Stimulated activated CD4-positive, alpha-beta T cell treated with anti-CD3 and anti-CD28 coated beads, Interleukin-15, amount 100 ng/mL, for 1 hour (primary cell): ENCODE data around the gene MLLT3.

Experiments used
- DNase-seq, 2 donors: peaks; one replicate each; pipeline ENCODE4 v3.0.0-alpha.2; 2020; ENCODE audit warnings: low read depth in 1 of 2, low spot score in 1 of 2

The MLLT3 gene

DNA sequence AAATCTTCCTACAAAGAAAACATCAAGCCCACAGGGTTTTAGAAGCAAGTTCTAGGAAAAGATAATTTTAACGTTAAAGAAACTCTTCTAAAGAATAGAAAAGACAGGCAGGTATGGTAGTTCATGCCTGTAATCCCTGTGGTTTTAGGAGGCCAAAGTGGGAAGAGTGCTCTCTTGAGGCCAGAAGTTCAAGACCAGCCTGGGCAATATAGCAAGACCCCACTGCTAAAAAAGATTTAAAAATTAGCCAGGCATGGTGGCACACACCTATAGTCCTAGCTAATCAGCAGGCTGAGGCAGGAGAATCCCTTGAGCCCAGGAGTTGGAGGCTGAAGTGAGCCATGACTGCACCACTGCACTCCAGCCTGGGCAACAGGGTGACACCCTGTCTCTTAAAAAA is 193.3 kb downstream of the MLLT3 start:
- no peak for DNase-seq

GRCh38 chr9:20427359-20427758 is 194.9 kb downstream of the MLLT3 start:
- DNase-seq = no peak

DNA sequence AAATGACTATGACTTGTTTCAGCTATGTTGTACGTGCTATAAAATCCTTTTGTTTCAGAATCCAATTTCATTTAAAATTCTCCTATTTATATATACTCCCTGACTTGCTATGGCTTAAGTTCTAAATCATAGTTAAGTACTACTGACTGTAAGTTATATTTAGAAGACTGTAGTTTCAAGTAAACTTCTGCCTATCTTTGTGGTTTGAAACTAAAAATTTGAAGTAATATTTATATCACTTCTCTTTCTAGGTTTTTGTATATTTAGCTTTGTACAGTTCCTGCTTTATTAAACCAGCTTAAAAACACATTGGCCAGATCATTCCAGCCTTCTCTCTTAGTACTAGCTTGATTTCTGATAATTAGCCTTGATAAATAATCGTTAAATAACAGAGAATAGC is 196.3 kb downstream of the MLLT3 start:
- DNase-seq = no peak

DNA sequence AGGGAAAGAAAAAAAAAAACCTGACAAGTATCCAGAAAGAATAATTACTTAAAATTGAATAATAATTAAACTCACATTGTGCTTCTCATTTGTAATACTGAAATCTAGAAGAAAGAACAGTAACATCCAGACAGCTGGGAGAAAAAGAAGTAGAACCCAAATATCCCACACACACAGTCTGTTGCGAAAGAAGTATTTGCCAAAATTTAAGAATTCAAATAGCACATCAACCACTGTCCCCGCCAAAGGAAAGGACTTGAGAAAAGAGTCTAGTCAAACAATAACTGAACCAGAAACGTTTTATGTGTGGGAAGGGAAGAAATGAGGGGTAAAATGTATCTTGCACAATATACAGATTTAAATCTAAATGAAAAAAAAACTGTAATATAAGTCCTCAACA is 202.8 kb downstream of the MLLT3 start:
- DNase-seq = no peak

DNA sequence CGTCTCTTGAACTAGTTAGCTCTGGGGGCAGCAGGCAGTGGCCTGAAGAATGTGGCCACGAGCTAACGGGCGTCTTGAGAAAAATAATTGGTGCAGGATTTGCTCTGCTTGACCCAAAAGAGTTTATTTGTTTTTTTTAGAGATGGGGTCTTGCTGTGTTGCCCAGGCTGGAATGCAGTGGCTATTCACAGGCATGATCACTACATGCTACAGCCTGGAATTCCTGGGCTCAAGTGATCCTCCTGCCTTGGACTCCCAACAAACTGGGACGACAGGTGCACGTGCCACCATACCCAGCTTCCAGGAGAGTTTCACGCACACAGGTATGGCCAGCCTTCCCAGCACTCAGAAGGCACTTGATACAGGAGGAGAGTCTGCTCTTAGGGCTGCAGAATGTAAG is 203.8 kb downstream of the MLLT3 start:
- DNase-seq = no peak

- DNase-seq = no peak
Observed at GRCh38 chr9:20417373-20418080, 204.8 kb downstream of the MLLT3 start.

DNA sequence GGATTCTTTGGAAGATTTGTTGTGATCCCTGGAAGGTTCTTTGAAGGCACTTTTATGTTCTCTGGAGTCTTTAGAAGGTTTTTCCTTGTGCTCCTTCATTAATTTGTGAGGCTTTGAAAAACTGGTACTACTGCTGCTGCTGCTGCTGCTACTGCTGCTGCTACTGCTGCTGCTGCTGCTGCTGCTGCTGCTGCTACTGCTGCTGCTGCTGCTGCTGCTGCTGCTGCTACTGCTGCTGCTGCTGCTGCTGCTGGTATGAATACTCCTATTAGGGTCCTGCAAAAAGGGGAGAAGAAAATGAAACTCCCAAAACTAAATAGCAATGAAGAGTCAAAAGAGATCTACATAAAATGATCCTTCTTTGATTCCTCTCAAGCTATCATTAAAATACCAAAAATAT is 208.1 kb downstream of the MLLT3 start:
- no peak for DNase-seq

DNA sequence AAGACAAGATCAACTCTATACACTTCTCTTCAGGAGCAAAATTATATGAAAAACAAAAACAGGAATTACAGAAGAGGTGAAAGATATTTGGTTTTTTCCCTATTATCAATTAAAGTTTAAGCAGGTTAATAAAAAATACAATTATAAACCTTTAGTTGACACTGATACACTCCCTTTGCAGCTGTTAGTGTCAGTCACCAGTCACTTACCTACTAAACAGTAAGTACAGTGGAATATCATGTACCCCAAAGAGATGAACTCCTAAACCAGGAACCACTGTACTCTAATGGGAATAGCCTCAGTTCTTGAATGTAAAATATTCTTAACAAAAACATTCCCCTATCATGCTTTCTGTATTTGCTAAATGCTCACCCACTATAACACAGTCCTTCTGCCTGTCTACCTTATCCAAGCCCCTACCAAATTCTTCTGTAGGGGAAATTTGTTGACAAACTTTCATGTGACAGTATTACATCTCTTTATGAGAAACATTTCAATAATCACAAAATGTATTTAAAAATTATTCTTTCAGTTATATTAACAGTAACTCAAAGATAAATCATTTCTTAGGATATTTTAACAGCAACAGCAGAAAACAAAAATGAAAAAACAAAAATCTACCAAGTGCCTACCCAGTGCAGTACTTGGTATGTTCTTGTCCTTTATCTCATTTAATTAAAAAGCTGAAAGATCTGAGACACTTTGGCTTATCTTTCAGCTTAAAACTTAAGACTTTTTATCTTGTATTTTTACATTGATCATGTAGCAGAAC is 212.8 kb downstream of the MLLT3 start:
- no peak for DNase-seq

DNA sequence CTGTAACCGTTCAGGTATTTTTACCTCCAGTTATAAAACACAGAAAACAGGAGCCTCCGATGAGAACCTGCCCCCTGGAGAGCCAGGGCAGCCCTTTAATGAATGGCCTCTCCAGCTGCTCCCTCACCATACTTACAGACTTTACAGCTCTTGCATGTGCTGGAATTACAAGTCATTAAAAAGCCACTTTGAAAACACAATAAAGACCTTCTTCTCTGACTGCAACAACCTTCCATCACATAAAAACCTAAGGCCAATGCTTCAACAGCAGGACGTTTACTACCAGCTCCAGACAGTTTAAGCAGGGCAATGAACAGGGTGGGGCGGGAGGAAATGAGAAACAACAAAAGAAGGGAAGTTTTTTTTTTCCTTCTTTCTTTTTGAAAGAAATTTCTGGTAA is 213.8 kb downstream of the MLLT3 start:
- no peak for DNase-seq

DNA sequence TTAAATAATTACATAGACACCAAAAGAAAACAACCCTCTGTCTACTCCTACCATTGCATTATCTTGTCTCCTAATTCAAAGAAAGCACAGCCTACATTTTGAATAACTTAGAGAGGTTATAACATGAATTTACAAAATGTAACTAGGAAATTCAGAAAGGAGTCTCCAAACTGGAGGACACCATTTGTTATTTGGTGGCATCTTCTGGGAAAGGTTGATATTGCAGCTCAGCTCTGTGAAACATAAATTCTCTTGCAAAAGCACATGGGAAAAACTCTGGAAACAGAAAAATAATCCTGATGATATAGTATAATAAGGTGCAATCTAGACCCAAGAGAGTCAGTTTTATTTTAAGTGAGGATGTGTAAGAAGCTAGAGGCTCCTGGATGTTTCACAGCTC is 215.3 kb downstream of the MLLT3 start:
- DNase-seq = no peak

DNA sequence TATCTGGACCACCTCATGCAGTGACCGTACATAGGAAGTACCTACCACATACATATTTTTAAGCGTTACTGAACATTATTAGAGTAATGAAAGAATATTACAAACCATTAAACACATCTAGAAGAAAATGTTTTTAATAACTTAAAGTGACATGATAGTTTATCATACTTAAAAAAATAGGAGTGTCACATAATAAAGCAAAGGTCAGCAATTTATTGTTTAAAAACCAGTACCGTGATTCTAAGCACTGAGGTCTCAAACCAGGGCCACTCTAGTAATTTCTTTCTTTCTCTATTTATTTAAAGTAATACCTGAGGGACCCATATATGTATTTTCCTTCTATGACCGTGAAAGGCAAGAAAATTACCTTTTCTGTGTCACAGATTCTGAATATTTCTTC is 216.0 kb downstream of the MLLT3 start:
- DNase-seq = no peak

- no peak for DNase-seq
Observed at GRCh38 chr9:20405616-20406015, 216.7 kb downstream of the MLLT3 start.

DNA sequence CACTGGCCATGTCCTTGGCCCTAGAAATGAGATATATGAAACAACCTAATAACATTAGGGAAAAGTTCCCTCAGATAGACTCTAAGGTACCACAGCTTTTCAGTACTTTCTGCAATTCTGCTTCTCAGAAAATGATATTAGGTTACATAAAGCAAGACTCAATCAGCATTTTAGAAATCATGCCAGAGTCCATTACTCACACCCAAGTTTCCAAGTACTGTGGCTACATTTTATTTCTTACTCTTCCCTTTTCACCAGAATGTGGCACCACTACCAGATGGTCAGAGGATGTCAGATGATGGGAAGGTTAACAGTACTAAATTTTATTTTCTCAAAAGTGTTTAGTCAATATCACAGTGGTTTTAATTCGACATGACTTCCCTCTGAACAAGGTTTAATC is 217.2 kb downstream of the MLLT3 start:
- no peak for DNase-seq

DNA sequence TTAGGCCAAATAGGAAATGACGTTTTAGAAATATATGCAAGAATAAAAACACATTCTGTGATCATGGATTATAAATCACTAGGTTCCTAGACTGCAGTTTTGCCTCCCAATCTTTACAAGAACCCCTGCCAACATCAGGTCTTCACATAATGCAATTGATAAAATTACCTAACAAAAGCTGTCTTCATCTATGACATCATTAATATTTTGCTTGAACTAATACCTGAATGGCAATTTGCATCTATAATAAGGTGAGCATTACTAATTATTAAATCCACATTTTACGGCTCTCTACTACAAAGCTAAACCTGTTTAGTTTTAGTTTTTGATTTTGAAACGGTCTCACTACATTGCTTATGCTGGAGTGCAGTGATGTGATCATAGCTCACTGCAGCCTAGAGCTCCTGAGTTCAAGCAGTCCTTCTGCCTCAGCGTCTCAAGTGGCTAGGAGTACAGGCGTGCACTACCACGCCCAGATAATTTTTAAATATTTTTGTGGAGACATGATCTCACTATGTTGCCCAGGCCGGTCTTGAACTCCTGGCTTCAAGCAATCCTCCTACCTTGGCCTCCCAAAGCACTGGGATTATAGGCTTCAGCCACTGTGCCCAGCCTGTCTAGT is 218.0 kb downstream of the MLLT3 start:
- no peak for DNase-seq

GRCh38 chr9:20403346-20403745 is 219.0 kb downstream of the MLLT3 start:
- DNase-seq = no peak

DNA sequence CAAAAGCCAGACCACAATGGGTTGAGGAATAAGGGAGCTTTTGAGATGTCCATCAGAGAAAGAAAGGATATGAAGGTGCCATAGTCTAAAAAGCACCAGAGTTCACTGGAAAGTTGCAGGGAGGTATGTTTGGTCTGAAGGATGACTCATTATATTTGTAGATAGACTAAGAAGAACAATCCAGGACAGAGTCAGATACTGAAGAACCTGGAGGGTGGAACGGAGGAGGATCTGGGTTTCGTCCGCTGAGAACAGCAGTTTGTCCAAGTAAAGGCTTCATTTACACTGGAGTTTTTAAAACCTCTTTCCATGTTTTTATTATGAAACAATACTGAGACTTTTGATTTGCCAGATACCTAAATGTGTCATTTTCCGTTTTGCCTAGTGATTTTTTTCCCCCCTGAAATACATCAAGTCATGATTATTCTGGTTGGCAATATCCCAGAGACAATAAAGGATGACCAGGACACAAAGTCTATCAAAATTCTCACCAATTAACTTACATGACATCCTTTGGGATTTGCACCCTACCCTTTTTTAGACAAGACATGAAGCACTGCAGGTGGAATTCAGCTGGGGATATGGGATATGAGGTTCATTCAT is 219.9 kb downstream of the MLLT3 start:
- DNase-seq = no peak

DNA sequence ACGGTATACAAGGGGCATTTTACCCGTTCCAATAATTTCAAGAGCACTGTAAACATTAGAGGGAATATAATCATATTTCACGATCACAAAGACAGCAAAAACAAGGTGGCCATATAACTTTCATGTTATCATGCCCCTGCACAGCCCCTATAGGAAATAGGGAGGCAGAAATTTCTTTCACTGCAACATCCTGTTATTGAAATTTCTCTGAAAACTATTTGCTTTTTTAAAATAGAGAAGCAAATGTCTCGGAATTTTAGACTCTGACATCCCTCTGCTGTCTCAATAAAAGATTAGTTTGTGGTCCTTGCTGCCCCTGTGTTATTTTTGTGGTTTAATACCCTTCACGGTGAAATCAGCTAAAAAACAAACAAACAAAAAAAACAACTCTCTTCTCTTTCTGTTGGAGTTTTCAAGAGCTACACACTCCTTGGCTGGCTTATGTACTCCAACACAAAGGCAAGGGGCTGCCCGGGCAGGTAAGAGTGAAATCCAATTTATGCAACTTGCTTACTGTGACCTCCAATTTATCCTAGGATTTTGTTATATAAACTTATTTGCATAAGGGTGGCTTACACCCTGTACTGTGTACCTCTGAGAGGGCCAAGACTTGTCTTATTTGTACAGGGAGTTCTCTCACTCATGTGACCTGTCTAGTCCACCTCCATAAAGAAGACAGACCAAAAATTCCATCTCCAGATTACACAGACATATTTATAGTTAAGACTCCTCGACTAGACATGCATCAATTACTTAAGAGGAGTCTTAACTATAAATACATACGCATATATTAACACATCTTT is 223.6 kb downstream of the MLLT3 start:
- no peak for DNase-seq

- DNase-seq = no peak
Observed at GRCh38 chr9:20397348-20397747, 225.0 kb downstream of the MLLT3 start.

- DNase-seq = no peak
Observed at GRCh38 chr9:20396509-20396908, 225.8 kb downstream of the MLLT3 start.

DNA sequence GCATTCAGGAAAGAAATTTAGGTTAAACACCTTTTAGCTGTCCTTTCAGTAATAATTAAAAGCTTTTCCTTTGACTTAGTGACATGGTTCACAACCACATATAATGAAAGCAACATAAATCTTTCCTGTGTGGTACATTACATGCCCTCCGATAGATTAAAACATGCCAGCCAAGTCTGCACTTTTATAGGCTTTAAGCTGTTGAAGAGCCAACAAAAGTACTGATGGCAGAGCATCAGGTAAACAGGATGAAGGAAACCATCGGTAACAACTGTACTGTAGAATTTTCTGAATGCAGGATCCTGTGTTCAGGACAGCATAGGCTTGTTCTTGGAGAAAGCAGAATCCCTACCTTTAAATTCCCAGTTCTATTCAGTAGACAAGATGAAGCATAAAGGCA is 226.6 kb downstream of the MLLT3 start:
- DNase-seq = no peak

- DNase-seq = no peak
Observed at GRCh38 chr9:20394969-20395368, 227.3 kb downstream of the MLLT3 start.
